GM03348 (cell line): Measurements from ENCODE around the gene SUSD5.
"Not testable (repeated sequence)": the region's sequence is repeated elsewhere in the genome, so short reads cannot be mapped to it uniquely, and the experiment has no call there.

Experiments used
- DNase-seq: peaks from one replicate; pipeline ENCODE4 v3.0.0; 2012; ENCODE audit warnings: low spot score

The SUSD5 gene

DNA sequence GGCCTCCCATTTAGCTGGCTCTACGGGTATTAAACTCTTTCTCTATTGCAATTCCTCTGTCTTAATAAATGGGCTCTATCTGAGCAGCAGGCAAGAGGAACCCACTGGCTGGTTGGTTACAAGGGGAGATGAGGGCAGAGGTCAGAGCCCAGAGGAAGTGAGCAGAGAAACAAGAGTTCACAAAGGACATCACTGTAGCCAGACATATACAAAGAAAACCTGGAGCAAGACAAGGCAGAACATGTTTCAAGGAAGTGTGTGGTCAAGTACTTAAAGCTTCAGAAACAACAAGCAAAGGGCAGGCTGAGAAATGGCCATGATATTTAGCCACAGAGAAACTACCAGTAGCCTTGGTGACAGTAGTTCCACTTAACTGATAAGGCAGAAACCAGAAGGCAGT, 24.3 kb downstream of the SUSD5 start:
- DNase-seq = no peak

DNA sequence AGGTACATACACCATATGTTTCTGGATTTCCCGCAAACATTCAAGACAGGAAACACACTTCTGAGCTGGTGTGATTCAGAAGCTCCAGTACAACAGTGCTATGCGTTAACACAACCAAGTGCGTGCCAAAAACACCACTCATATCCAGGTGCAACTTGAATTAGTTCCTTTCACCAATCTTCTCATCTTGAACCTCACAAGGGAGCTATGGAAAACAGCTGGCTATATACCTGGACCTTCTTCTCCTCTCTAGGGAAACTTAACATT, 31.3 kb downstream of the SUSD5 start:
- DNase-seq = no peak

DNA sequence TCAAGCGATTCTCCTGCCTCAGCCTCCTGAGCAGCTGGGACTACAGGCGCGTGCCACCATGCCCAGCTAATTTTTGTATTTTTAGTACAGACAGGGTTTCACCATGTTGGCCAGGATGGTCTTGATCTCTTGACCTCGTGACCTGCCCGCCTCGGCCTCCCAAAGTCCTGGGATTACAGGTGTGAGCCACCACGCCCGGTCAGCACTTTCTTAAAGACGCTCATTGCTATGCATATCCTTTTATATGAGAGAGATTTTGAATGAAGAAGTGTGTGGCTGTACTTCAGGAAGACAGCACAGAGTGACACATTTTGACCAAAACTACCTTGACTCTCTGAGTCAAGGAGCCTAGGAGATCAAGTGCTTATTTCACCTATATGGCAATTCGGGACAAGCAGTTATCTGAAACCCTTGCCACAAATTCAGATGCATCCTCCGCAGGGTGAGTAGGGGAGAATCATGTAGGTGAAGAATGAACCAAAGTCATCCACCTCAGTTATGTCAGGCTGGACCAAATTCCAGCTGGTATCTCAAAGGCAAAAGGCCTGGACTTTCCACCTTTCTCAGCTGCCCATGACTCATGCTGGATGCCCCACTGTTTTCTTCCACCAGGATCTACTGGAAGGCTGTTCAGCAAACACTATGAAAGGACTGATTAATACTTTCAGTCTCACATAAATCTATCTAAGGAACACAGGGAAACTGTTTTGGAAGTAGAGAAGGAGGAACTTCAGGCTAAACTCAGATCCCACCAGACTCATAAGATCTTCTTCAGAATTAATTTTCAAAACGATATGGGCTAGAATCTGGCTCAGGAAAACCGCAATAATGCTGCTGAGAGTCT, 31.9 kb downstream of the SUSD5 start:
- no peak for DNase-seq

DNA sequence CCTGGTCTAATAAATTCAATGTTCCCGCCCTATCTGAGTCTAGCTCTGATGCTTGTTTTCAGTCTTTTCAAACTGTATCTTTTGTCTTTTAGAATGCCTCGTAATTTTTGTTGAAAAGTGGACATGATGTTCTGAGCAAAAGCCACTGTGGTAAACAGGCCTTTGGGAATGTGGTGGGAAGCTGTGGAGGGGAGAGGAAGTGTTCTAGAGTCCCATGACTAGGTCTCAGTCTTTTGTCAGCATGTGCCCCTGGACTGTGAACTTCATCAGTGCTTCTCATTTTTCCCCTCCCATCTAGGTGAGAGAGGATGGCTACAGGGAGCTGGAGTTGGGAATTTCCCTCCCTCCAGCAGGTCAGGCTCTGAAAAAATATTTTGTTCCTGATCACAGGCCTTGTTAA, 33.7 kb downstream of the SUSD5 start:
- DNase-seq = no peak

DNA sequence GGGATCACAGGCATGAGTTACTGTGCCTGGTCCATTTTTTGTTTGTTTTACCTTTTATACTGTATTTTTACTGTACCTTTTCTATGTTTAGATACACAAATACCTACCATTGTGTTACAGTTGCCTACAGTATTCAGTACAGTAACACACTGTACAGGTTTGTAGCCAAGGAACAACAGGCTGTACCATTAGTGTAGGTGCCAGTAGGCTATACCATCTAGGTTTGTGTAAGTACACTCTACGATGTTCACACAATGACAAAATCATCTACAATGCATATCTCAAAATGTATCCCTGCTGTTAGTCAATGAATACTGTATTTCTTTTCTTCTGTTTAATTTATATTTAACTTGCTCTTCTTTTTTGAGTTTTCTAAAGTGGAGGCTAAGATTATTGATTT, 37.0 kb downstream of the SUSD5 start:
- DNase-seq = not testable (repeated sequence)

DNA sequence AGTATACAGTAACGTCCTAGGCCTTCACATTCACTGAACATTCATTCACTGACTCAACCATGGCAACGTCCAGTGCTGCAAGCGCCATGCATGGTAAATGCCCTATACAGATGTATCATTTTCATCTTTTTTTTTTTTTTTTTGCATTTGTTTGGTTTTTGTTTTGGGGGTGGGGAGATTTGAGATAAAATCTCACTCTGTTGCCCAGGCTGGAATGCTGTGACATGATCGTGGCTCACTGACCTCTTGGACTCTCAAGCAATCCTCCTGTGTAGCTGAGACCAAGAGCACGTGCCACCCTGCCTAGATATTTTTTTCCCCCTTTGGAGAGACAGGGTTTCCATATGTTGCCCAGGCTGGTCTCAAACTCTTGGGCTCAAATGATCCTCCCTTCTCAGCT, 37.4 kb downstream of the SUSD5 start:
- DNase-seq = no peak

DNA sequence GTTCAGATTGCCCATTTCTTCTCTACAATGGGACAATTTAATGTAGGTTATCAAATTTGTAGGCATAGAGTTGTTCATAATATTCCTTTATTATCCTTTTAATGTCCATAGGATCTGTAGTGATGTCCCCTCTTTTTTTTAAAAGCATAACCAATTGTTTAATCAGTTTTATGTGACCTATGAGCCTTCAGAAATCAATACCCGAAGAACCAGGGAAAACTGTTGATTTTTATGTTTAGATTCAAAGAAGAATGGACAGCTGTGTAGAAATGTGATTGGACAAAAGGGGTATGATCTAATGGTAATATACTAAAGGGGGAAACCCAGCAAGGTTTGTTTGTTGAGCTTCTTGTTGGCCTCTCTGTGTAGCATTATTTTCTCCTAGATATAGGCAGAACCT, 39.5 kb downstream of the SUSD5 start:
- DNase-seq = no peak

DNA sequence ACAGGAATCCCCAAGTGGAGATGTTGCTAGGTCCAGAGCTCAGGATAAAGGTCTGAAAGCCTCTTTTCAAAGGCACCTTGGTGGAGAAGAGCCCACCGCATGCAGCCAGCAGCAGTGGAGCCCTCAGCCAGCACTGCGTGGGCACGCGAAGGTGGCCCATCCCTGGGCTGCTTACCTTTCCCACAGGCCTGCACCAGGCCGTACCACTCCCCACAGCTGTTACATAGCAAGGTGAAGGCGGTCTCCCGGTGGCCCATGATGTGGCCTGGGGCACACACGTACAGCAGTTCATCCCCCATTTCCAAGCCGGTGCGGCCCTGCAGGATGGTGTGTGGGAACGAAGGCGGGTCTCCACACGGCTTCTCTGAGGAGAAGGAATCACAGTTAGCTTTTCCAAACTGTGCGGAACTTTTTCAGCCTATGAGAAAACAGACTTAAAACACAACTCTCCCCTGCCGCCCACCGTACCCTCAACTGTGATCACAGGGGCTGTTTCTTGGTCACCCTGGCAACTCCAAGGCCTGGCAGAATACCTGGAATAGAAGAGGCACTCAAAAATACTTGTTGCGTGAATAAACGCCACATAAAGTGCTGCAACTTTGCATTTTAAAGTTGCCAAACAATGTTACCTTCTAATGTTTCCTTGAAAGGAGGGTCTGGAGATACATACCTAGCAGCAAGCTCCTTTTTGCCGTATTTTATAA, 43.7 kb downstream of the SUSD5 start:
- DNase-seq = no peak

DNA sequence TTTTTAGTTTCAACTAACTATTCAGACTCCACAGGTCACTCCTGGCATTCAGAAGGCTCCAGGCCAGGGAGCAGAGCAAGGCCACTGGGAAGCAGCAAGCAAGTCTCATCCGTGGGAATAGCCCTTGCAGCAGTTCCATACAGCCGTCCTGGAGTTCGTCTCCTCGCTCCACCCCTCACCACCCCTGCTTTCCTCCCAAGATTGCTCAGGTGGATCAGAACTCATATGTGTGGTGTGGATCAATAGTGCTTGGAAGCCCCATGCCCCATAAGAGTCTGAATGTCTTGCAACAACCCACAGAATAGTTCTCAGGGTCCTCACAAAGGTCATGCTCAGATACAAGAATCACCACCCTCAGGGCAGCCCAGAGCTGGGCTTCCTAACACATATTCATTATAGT, 44.5 kb downstream of the SUSD5 start:
- no peak for DNase-seq

DNA sequence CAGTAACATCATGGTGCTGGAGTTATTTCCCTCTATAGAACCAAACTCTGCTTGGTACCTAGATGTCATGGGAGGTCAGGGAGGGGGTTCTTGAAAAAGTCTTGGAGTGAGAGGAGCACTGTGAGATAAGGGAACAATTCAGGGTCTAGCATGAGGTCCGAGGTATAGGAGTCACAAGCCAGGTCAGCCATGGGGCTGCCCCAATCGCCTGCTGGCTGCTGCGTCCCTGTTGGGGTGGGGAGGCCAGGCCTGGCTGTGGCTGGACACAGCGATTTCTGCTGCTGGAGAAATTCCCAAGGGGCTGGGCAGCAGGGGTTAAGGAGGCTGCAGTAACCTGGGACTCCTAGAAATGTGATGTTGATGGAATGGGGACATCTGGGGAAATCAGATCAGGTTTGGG, 44.9 kb downstream of the SUSD5 start:
- DNase-seq = no peak

DNA sequence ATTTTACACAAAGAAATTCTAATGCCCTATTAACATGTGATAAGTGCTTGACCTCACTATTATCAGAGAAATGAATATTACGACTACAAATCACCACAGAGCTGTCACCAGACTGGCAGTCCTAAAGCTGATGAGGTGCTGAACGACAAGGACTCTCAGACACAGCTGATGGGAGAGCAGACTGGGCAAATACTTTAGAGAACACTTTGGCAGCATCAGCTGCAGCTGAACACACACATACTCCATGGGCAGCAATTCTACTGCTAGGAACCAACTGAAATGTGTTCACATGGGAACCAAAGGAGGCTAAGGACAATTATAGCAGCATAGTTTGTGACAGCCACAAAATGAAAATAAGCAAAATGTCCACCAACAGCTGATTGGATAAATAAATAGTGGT, 45.5 kb downstream of the SUSD5 start:
- no peak for DNase-seq

DNA sequence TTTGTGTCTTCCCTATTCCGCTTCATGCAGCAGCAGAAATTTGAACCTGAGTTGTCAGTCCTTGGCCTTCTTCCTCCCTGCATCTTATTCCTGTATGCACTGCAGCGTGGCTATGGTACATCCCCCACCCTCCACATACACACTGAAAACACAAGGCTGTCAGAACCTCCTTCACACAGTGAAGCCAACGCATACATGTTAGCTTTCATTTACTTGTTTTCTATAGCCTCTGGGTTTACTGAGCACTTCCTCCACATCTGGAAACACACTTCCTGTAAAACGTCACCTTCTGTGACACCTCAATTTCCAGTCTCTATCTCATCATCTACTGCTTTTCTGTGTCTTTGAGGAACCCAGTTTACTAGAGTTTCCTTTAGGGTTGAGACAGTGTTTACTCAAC, 47.0 kb downstream of the SUSD5 start:
- no peak for DNase-seq

DNA sequence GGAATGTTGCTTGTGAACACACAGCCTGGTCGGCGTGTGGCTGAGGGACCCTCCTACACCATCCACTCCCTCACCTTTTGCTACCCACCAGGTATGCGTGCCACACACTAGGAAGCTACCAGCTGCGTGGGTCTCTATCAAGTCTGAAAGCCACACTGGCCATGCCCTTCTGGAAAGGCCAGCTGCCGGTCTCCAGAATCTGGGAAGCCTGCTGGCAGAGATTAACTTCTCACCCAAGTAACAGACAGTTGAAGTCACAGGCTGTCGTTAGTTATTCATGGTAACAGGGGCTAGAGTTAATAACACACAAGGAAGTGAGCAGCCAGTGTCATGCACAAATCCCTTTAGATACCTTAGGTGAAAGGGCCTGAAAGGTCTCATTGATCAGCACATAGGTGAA, 48.1 kb downstream of the SUSD5 start:
- no peak for DNase-seq

DNA sequence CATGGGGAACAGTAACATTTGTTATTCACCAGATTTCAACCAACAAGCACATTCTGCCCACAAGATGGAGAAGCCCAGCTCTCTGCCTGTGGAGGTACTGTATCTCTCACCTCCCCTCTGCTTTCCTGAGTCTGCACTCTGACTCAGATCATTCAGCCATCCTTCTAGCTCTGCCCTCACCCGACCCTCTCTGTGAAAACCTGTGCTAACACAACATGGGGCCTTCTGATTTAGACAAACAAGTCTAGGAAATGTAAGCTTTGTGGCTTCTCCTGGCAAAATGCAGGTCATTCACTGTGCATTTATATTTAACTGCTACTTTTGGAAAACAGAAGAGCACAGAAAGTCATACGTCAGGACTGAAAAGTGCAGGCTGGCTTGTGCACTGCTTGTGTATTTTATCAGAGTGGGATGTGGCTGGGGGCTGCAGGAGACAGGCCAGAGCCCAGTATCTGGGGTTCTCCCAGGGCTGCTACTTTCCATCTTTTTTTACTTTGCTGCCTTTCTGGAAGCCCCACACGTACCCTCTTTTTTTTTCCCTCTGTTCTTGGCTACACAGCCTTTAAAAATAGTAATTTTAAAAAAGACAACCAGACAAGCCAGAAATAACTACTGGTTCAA, 50.8 kb downstream of the SUSD5 start:
- no peak for DNase-seq

DNA sequence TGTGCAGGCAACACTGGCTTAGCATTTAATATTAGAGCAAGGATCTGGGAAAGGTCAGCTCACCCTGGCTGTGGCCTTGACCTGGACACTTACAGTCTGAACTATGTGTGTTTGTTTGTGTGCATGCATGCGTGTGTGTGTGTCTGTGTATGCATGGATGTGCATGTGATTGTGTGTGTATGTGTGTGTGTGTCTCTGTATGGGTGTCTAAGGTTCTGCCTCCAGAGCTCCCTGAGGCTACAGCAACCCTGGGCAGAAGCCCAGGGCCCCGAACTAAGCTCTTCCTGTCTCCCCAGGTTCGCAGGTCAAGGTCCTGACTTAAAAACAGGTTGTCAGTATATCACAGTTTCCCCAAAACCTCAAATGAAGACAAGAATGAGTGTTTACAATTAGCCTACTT, 51.3 kb downstream of the SUSD5 start:
- no peak for DNase-seq

DNA sequence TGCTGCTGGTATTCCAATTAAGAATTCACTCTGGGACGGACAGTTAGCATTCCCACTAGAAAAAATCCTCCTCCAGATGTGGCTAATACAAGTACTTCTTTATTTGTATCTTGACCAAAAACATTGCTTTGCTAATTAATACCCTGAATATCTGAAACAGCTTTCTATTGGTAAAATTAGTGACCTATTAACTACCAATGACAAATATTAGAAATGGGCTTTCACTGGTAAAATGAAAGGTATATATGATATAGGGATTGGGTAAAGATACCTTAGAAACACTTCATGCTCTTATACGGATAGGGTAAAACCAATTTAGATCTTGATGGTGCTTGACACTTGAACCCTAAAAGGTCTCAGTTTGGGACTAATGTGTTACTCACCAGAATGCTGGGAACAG, 52.5 kb downstream of the SUSD5 start:
- DNase-seq = no peak

DNA sequence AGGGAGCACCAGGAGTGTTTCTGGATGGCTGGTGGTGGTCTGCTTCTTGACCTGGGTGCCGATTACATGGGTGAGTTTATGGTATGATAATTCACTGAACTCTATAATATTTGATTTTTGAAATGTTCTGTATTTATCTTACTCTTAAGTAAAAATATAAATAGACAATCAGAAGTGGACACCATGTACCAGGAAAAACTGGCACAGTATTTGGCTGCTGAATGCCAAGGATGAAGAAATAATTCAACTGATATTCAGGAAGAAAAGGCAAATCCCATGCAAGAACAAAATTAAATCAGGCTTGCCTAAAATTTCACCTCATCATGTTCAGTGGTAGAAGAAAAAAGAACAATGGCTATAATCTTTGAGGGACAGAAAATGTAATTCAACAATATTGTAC, 53.2 kb downstream of the SUSD5 start:
- DNase-seq = no peak

DNA sequence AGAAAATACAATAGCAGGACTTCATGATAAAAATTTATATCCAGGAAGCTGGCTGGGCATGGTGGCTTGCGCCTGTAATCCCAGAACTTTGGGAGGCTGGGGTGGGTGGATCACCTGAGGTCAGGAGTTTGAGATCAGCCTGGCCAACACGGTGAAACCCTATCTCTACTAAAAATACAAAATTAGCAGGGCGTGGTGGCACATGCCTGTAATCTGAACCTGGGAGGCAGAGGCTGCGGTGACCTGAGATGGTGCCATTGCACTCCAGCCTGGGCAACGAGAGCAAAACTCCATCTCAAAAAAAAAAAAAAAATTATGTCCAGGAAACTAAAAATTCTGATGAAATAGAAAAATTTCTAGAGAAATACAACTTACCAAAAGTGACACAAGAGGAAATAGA, 56.0 kb downstream of the SUSD5 start:
- DNase-seq = not testable (repeated sequence)

DNA sequence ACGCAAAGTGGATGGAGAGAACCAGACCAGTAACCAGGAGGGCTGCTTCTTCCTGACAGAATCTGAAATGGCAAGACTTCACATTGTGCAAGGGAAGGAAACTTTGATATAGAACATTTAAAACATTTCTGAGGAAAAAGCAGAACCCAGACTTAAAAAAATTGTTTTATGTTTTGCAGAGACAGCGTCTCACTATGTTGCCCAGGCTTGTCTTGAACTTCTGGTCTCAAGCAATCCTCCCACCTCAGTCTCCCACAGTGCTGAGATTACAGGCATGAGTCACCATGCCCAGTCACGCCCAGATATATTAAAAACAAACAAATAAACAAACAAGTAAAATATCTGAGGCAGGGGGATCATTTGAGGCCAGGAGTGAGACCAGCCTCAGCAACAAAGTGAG, 58.6 kb downstream of the SUSD5 start:
- no peak for DNase-seq

DNA sequence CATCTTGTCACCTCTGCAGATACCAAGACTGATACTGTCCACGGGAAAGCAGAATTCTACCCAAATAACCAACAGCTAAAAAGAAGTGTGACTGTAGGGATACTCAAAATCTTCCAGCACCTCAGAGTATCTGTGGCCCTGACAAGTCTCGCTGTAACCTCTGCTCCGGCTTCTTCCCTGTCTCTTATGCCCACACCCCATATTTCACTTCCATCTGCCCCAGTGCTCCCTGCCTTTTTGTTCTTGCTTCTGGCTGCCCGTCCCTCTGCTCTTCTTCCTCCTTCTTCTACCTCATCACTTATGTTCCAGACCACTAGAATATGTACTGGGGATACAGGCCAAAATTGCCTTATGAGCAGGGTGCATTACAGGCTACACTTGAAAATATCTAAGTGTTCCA, 59.4 kb downstream of the SUSD5 start:
- no peak for DNase-seq

DNA sequence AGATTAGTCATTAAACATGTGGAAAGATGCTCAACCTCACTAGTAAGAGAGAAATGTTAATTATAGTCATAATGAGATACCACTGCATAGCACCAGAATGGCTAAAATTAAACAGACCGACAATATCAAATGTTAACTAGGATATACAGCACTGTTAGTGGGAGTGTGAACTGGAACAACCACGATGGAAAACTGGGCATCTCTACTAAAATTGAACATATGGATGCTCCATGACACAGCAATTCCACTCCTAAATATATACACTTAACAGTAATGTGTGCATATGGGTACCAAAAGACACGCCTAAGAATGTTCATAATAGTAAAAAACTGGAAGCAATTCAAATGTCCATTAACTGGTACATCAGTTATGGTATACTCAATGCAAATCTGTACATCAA, 63.3 kb downstream of the SUSD5 start:
- DNase-seq = no peak

DNA sequence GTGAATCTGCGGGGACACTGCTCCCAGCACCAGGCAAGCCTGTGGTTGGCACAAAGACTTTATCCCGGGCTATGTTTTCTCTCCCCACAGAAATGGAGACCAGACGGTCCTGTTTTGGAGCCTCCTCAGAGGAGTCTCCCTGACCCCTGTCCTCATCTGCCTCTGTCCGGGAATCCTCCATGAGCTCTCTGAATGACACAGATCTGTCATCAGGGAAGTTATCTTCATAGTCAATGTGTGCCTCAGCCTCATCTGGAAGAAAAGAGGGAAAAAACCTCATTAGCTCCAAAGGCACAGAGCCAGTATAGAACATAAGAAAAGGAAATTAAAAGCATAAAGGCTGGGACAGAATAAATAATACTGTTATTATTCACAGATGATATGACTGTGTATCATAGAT, 64.8 kb downstream of the SUSD5 start:
- DNase-seq = no peak
